Measurements from ENCODE around the gene KIF18B. TPM values are rescaled to one million over a fixed set of nuclear protein-coding genes. Genes with fewer than 3 reads are reported as not detected.

Gene KIF18B
- 10.4 and 15.2 TPM in 2 replicates for total RNA-seq

GRCh38 chr17:44947461-44948314, at the start of gene KIF18B:
KIF18B (minus strand) TSS chr17:44947773; CDS start chr17:44936344, 11,429 bp downstream.

DNA sequence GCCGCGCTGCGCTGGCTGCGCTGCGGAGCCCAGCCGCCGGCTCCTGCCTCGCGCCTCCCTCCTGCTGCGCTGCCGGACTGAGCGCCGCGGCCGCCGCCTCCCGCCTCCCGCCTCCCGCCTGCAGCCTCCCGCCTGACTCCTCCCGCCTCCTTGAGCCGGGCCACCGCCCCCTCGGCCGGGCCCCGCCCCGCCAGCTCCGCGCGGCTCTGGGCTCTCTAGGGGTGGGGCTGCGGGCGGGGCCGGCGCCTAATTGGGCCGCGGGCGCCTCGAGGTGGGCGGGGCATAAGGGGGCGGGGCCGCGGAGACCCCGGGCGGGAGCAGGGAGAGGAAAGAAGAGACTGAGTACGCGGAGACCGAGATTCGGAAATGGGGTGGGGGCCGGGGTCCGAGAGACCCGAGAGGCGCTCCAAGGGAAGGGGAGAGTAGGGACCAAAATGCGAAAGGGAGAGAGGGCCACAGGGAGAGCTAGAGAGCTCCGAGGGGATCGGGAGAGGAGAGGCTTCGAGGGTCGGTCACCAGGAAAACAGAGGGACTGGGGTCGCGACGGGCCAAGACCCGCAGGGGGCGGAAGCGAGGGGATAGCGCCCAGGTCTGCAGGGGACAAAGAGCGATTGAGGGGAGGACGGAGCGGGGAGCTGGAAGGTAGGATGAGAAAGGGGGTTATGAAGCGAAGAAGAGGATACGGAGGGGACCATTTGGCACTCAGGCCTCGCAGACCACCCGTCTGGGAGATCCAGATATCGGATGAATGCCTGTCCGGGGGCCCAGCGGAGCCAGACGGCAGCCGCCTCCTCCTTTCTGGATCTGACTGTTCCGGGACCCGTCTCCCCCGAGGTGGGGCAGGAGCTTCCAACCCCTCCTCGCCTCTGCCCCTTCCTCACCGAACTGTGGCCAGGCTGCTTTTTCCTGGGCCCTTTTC, 20.9 kb upstream of the KIF18B start, which contains the start of gene C1QL1:
Gene C1QL1 (minus strand): TSS at position 79 of the 919 bp plus-strand sequence. CDS start 255 bp downstream, outside the sequence.

GRCh38 chr17:44915321-44915726, 32.2 kb downstream of the KIF18B start, which contains the start of gene GFAP:
GFAP (minus strand) TSS chr17:44915500; CDS start chr17:44915486, 14 bp downstream.

DNA sequence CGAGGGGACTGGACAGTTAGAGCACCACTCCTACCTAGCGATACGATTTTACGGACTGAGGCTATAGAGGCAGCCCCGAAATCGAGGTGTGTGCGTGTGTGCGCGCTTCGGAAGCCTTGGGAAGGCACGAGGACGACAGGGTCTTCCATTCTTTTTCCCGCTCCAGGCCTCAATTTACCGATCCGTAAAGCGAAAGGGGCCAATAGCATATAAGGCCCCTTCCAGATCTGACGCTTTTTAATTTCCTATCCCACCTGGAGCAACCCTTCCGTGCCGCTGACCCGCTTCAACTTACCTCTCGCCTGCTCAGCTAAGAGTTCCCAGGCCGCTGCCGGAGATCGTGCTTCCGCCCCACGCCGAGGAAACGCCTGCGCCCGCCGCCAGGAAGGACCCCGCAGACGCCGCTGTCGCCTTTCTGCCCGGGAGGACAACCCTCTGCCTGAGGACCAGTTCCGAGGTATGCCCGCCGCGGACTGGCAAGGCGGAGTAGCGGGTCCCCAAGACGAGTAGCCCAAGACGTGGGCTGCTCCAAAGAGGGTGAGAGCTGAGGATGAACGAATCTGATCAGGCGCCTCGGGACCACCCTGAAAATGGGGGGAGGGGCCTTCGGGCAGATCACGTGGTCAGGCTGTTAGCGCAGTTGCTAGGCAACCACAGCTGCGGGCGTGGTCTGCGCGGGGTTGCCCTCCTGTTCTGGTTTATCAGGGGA, 48.3 kb downstream of the KIF18B start, which contains the start of gene EFTUD2:
Gene EFTUD2 (minus strand): TSS at position 372 of the 709 bp plus-strand sequence. CDS start 4,924 bp downstream, outside the sequence.

Other genes starting within 250 kb of the KIF18B start
- 4.4 and 6.0 TPM in 2 replicates for gene DBF4B, start 239.1 kb downstream of the KIF18B start, total RNA-seq
- gene ADAM11, start 188.8 kb downstream of the KIF18B start, total RNA-seq: 0.07 and 2.6 TPM in 2 replicates
- 9.6 and 10.3 TPM in 2 replicates for gene GJC1, start 117.5 kb downstream of the KIF18B start, total RNA-seq
- gene HIGD1B, start 99.9 kb downstream of the KIF18B start, total RNA-seq: not detected in 2 replicates
- 72.9 and 93.6 TPM in 2 replicates for gene EFTUD2, start 48.3 kb downstream of the KIF18B start, total RNA-seq
- gene GFAP, start 32.3 kb downstream of the KIF18B start, total RNA-seq: 0.05 TPM in 1 of 2 replicates, not detected in the other
- 0.42 and 0.71 TPM in 2 replicates for gene C1QL1, start 20.5 kb upstream of the KIF18B start, total RNA-seq
- 31.7 and 44.7 TPM in 2 replicates for gene DCAKD, start 103.9 kb upstream of the KIF18B start, total RNA-seq
- gene NMT1, start 113.5 kb upstream of the KIF18B start, total RNA-seq: 75.3 and 93.2 TPM in 2 replicates
- 83.4 and 121 TPM in 2 replicates for gene PLCD3, start 184.7 kb upstream of the KIF18B start, total RNA-seq
- 4.1 and 4.8 TPM in 2 replicates for gene ACBD4, start 187.9 kb upstream of the KIF18B start, total RNA-seq
- 19.5 and 24.3 TPM in 2 replicates for gene HEXIM1, start 200.7 kb upstream of the KIF18B start, total RNA-seq
- 4.9 and 9.0 TPM in 2 replicates for gene HEXIM2, start 214.1 kb upstream of the KIF18B start, total RNA-seq